ENCODE data around the gene MGMT.

MGMT gene

DNA sequence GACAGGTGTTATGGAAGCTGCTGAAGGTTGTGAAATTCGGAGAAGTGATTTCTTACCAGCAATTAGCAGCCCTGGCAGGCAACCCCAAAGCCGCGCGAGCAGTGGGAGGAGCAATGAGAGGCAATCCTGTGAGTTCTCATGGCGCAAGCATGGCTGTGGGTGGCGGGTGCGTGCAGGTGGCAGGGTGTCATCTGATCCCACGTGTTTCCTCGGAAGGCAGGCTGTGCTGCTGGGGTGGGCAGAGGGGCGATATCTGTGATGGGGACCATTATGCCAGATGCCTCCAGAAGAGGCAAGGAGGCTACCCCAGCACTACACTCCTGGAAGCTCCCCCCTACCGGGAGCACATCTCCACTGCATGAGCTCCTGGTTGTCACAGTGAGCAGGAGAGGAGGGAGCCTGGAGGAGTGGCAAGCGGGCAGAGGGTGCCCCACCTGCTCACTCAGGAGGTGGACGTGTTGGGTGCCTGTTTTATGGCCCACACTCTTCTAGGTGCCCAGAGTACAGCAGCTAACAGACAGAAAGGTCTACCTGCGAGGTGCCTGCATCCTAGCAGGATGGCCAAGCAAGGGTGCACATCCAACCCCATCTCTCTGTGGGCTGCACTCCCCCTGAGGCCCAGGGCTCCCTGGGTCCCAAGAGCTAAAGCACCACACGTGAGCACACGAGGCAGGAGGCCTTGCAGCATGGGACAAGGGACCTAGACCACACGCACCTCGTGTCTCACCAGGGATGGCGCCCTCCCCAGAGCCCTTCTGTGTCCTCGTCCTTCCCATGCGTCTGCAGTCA, 292.4 kb downstream of the MGMT start:
- H3K27me3 ChIP-seq (ENCODE audit: control insufficient read depth, insufficient read depth, low read length, poor library complexity, severe bottlenecking) = no peaks in the 10 kb centered on the region
- no peaks in the 10 kb centered on the region for H3K9me3 ChIP-seq (ENCODE audit: control insufficient read depth, low read length)
- peaks cover 5% of the 10 kb centered on the region for H3K4me1 ChIP-seq (ENCODE audit: control insufficient read depth, insufficient read depth, low read length)
- no peak overlapping the region for H3K27ac ChIP-seq (ENCODE audit: insufficient read depth, low read depth, low read length, poor library complexity, severe bottlenecking)
- WGBS, 2 experiments = 95% methylated on average over 21 of the region's 21 CpGs
- no peak overlapping the region for H3K4me3 ChIP-seq (ENCODE audit: insufficient read depth, low read depth, low read length)
- H3K36me3 ChIP-seq (ENCODE audit: control insufficient read depth, insufficient read depth, low read length) = no peaks in the 10 kb centered on the region

DNA sequence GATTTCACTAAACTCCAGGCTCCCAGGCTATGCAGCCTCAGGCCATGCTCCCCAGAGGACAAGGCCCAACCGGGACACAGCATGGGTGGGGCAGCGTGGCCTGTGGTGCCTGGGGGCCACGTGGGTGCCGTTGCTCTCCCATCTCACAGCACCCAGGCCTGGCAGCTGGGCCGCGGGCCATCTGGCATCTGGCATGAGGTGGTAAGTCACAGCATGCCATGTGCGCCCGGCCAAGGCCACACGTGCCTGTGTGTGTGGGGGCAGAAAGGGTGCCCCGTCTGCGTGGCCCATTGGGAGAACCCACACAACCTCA, 292.9 kb downstream of the MGMT start:
- whole genome bisulfite sequencing, 2 experiments = 95 to 98% methylated on average over 11 of the region's 11 CpGs
- no peak overlapping the region for H3K4me3 ChIP-seq (ENCODE audit: insufficient read depth, low read depth, low read length)
- no peak overlapping the region for H3K27ac ChIP-seq (ENCODE audit: insufficient read depth, low read depth, low read length, poor library complexity, severe bottlenecking)
- H3K4me1 ChIP-seq (ENCODE audit: control insufficient read depth, insufficient read depth, low read length) = peaks cover 5% of the 10 kb centered on the region
- H3K36me3 ChIP-seq (ENCODE audit: control insufficient read depth, insufficient read depth, low read length) = no peaks in the 10 kb centered on the region
- H3K27me3 ChIP-seq (ENCODE audit: control insufficient read depth, insufficient read depth, low read length, poor library complexity, severe bottlenecking) = no peaks in the 10 kb centered on the region
- no peaks in the 10 kb centered on the region for H3K9me3 ChIP-seq (ENCODE audit: control insufficient read depth, low read length)

DNA sequence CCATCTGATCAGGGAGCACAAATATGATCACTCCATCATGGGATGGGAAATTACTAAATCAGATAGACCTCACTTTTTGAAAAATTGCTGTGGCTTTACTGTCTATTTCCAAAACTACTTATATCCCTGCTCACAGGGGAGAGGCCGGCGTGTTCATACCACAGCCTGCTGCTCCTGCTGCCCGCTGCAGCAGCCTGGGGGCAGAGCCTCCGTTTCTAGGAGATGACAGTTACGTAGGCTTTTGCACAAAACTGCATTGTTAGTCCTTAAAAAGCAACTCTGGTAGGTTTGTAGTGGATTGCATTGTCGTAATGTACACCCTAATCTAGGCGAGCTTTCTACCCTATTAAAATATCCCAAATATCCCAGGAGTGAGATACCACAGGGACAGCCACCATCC, 293.4 kb downstream of the MGMT start:
- no peaks in the 10 kb centered on the region for H3K27me3 ChIP-seq (ENCODE audit: control insufficient read depth, insufficient read depth, low read length, poor library complexity, severe bottlenecking)
- H3K9me3 ChIP-seq (ENCODE audit: control insufficient read depth, low read length) = no peaks in the 10 kb centered on the region
- H3K27ac ChIP-seq (ENCODE audit: insufficient read depth, low read depth, low read length, poor library complexity, severe bottlenecking) = no peak overlapping the region
- WGBS, 2 experiments = 92 to 94% methylated on average over 7 of the region's 7 CpGs
- H3K4me1 ChIP-seq (ENCODE audit: control insufficient read depth, insufficient read depth, low read length) = peaks cover 5% of the 10 kb centered on the region
- H3K4me3 ChIP-seq (ENCODE audit: insufficient read depth, low read depth, low read length) = no peak overlapping the region
- no peaks in the 10 kb centered on the region for H3K36me3 ChIP-seq (ENCODE audit: control insufficient read depth, insufficient read depth, low read length)

DNA sequence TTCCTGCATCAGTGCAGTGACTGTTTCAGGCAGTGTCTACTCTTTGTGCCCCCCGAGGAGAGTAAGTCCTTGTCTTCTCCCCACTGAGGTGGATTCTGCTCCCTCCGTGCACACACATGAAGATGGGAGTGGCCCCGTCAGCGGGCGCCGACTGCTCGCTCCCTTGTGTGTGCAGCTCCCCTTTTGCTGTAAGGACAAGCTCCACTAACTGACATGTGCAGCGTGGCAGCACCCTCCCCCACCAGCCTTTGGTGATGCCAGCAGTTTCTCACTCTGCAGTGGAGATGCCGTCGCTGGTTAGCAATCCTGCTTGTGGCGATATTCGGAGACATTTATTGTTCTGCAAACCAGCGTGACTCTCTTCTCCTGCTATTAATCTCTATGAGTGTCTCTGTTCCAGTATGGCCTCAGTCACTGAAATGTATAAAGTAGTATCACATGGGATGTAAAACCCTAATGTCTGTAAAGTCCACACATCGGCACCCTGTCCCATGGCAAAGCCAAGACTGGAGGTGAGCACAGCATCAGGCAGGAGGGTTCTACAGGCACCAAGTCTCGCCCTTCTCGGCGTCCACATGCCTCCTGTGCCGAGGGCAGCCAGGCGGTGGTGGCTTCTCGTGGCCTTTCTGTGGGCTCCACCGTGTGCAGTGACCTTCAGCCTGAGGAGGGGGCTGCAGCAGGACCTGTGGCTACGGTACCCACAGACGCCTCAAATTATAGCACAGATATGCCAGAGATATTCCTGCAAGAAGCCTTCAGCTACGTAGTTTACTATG, 294.3 kb downstream of the MGMT start:
- H3K27ac ChIP-seq (ENCODE audit: insufficient read depth, low read depth, low read length, poor library complexity, severe bottlenecking) = no peak overlapping the region
- H3K36me3 ChIP-seq (ENCODE audit: control insufficient read depth, insufficient read depth, low read length) = no peaks in the 10 kb centered on the region
- no peaks in the 10 kb centered on the region for H3K9me3 ChIP-seq (ENCODE audit: control insufficient read depth, low read length)
- 94 to 95% methylated on average over 24 of the region's 24 CpGs for WGBS, 2 experiments
- H3K4me1 ChIP-seq (ENCODE audit: control insufficient read depth, insufficient read depth, low read length) = peaks cover 5% of the 10 kb centered on the region
- no peak overlapping the region for H3K4me3 ChIP-seq (ENCODE audit: insufficient read depth, low read depth, low read length)
- H3K27me3 ChIP-seq (ENCODE audit: control insufficient read depth, insufficient read depth, low read length, poor library complexity, severe bottlenecking) = no peaks in the 10 kb centered on the region

DNA sequence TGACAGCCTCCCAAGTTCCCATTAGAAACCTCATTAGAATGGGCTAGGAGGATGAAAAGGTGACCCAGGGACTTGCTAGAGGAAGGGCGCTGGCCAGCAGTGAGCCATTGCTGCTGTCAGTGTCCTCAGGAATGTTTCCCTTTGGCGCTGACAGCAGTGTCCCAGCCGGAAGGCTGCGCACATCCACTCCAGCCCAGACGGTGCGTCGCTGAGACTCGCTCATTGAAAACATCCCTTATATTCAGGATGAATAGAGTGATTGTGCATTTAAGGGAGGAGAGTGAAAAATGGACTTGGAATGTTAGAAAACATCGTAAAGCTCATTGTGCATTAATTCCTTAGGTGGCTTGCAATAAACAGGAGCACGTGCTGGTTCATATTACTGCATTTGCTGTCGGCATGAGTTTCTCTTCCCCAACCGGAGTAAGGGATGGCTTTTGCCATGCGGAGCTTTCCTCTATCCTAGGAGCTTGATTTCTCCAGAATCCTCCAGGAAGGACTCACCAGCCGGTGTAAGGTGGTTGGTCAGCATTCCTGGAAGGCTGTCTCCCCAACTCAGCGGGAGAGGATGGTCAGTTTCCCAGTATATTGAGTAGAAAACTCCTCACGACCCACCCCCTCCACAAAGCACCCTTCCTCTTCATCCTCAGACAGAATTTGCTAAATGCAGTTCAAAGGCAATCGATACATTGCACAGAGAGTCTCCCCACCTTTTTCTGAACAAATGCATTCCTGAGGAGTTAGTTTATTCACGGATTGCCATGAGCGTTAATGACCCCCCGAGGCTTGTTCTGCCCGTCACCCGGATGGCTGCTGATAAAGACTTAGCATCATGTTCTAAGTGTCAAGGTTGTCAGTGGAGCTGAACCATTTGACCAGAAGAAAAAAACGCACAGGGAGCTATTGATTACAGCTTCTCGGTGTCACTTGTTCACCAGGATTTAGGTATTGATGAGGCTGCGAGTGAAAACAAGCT, 295.2 kb downstream of the MGMT start:
- Histone ChIP-seq H3K9me3 (ENCODE audit: control insufficient read depth, low read length) (no peaks in the 10 kb centered on the region), H3K36me3 (ENCODE audit: control insufficient read depth, insufficient read depth, low read length) (no peaks in the 10 kb centered on the region), H3K4me1 (ENCODE audit: control insufficient read depth, insufficient read depth, low read length) (peaks cover 5% of the 10 kb centered on the region), H3K27ac (ENCODE audit: insufficient read depth, low read depth, low read length, poor library complexity, severe bottlenecking) (no peak overlapping the region), H3K27me3 (ENCODE audit: control insufficient read depth, insufficient read depth, low read length, poor library complexity, severe bottlenecking) (no peaks in the 10 kb centered on the region), H3K4me3 (ENCODE audit: insufficient read depth, low read depth, low read length) (no peak overlapping the region)
- 84 to 86% methylated on average over 25 of the region's 25 CpGs for WGBS, 2 experiments

DNA sequence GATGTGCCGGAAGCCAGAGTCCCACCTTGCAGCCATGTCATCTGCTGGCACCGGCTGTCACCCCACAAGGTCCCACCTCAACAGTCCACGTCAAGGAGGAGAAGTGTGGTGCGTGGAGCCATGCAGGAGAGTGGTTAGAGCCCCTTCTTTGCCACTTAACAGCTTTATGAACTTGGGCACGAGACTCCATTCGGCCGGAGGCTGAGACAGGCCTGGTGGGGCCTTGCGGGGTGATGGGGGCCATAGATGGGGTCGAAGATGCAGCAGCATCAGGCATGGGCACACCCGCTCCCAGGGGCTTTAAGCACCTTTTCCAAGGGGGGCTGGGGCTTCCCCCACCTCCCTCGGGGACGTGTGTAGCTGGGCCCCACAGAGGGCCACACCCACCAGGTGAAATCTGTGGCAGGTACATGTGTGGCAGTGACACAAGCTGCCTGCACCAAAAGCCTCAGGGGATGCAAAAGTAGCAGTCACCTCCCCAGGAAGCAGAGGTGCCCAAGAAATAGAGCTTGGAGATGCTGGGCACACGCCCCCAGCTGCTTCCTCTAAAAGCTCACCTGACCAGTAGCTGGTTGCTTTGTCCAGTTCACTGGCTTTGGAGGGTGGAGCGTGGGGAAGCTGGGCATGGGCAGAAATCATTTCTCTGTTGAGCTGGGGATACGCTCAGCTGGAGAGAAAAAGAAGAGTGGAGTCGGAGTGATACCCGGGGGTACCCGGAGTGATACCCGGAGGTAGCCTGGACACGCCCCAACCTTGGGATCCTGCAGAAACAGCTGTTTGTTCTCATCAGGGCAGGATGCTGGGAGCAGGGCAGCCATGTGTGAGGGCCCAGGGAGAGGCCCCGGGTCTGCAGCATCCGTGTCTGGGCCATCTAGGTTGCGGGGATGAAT, 297.2 kb downstream of the MGMT start:
- Histone ChIP-seq H3K27ac (ENCODE audit: insufficient read depth, low read depth, low read length, poor library complexity, severe bottlenecking) (no peak overlapping the region), H3K9me3 (ENCODE audit: control insufficient read depth, low read length) (no peaks in the 10 kb centered on the region)

DNA sequence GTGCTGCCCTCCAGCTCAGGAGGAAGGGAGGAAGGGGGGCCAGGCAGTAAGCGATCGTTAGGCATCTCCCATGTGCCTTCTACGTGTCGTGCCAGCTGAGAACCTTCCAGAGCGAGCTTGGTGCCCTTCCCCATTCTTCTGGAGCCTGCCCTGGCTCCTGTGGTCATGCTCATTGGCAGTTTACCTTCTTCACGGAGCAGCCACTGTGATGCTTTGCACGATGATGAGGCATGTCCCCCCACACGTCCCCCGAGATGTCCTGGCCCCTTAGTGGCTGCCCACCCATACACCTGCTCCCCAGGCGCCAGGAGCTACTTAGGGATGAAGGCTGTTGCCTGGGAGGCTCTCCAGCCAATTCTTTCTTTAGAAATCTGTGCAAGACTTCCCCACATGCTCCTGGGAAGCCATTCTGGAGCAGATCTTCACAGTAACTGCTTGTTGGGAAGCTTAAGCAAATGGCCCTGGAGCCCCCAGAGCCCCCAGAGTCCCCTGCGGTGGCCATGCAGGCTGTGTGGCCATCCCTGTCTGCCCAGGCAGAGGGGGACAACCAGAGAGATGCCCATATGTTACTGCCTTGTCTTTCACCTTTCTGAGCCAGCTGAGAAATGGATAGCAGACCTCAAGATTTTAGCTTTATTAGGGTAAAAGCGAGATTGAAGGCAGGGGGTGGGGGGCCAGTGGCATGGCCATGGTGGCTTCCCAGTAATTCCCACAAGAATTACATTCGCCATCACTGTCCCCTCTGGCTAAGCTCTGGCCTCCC, 298.0 kb downstream of the MGMT start:
- WGBS, 2 experiments = 90 to 93% methylated on average over 13 of the region's 13 CpGs
- H3K4me3 ChIP-seq (ENCODE audit: insufficient read depth, low read depth, low read length) = no peak overlapping the region
- no peaks in the 10 kb centered on the region for H3K27me3 ChIP-seq (ENCODE audit: control insufficient read depth, insufficient read depth, low read length, poor library complexity, severe bottlenecking)
- H3K4me1 ChIP-seq (ENCODE audit: control insufficient read depth, insufficient read depth, low read length) = peaks cover 5% of the 10 kb centered on the region
- no peaks in the 10 kb centered on the region for H3K36me3 ChIP-seq (ENCODE audit: control insufficient read depth, insufficient read depth, low read length)
- no peak overlapping the region for H3K27ac ChIP-seq (ENCODE audit: insufficient read depth, low read depth, low read length, poor library complexity, severe bottlenecking)
- no peaks in the 10 kb centered on the region for H3K9me3 ChIP-seq (ENCODE audit: control insufficient read depth, low read length)

More for the DNA sequence above, 297.2 kb downstream of the MGMT start:
- Histone ChIP-seq H3K4me1 (ENCODE audit: control insufficient read depth, insufficient read depth, low read length) (peaks cover 5% of the 10 kb centered on the region), H3K4me3 (ENCODE audit: insufficient read depth, low read depth, low read length) (no peak overlapping the region), H3K36me3 (ENCODE audit: control insufficient read depth, insufficient read depth, low read length) (no peaks in the 10 kb centered on the region), H3K27me3 (ENCODE audit: control insufficient read depth, insufficient read depth, low read length, poor library complexity, severe bottlenecking) (no peaks in the 10 kb centered on the region)
- 94 to 95% methylated on average over 23 of the region's 23 CpGs for WGBS, 2 experiments

DNA sequence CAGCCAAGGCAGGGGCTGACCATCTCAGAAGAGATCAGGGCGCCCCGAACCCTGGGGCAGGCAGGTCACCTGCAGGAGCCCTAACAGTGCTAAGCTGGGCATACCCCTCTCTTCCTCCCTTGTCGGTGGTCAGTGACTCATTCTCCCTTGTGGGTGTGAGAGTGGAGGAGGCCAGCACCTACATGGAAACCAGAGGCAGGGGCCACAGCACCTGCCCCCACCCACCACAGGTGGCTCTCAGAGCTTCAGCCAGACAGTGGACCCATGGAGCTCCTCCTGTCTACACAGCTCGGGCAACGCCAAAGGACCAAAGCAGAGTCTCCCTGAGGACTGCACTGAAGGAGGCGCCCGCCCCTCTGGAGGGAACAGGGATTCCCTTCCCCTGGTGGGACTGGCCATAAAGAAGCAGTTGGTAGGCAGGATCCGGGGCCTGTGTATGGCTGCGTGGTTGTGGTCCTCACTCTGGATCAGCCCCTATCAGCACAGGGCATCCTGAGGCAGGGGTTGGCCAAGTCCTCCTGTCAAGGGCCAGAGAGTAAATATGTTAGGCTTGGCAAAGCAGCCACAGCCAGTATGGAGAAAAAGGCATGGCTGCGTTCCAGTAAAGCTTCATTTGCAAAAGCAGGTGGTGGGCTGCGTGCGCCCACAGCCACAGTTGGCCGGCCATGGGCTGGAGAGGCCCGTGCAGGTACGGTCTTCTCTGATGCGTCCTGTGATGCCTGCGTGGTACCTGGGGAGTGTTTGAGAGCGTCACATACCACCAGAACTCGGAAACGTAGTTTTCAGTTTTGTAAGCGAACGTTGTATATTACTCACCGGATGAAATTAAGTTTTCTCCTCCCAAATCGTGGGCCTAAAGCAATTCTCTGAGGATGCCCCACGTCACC, 298.9 kb downstream of the MGMT start:
- no peaks in the 10 kb centered on the region for H3K27me3 ChIP-seq (ENCODE audit: control insufficient read depth, insufficient read depth, low read length, poor library complexity, severe bottlenecking)
- 96% methylated on average over 25 of the region's 25 CpGs for WGBS, 2 experiments
- H3K4me1 ChIP-seq (ENCODE audit: control insufficient read depth, insufficient read depth, low read length) = peaks cover 5% of the 10 kb centered on the region
- no peaks in the 10 kb centered on the region for H3K9me3 ChIP-seq (ENCODE audit: control insufficient read depth, low read length)
- H3K4me3 ChIP-seq (ENCODE audit: insufficient read depth, low read depth, low read length) = no peak overlapping the region
- H3K36me3 ChIP-seq (ENCODE audit: control insufficient read depth, insufficient read depth, low read length) = no peaks in the 10 kb centered on the region
- H3K27ac ChIP-seq (ENCODE audit: insufficient read depth, low read depth, low read length, poor library complexity, severe bottlenecking) = no peak overlapping the region

All from ectodermal cell (in vitro differentiated cells).